HEK293 (cell line): ENCODE data around the gene KIAA1614.

ENCODE experiments used
- CTCF ChIP-seq: fragments of 450-650 bp; formaldehyde crosslinking; IDR thresholded peaks from 2 replicates; pipeline ENCODE4 v1.5.1; 2016; ENCODE audit warnings: missing biosample characterization, missing genetic modification characterization
- PBX3 ChIP-seq: sonication (generic); formaldehyde crosslinking; IDR thresholded peaks from 2 replicates; pipeline ENCODE4 v1.8.1; 2022; ENCODE audit warnings: mild to moderate bottlenecking, moderate library complexity, missing genetic modification reagents
- PRDM1 ChIP-seq: fragments of 450-650 bp; formaldehyde crosslinking; IDR thresholded peaks from 2 replicates; pipeline ENCODE4; 2016; ENCODE audit warnings: missing biosample characterization, missing genetic modification characterization
- SP7 ChIP-seq: fragments of 450-650 bp; formaldehyde crosslinking; IDR thresholded peaks from 2 replicates; pipeline ENCODE4 v1.5.1; 2016; ENCODE audit warnings: missing biosample characterization, missing genetic modification characterization
- TCF7L2 ChIP-seq: IDR thresholded peaks from 2 replicates; pipeline ENCODE4 v1.6.1; 2011; ENCODE audit warnings: low read depth, mild to moderate bottlenecking, inconsistent platforms, low read length, moderate library complexity, borderline replicate concordance
- TSHZ1 ChIP-seq: fragments of 450-650 bp; formaldehyde crosslinking; IDR thresholded peaks from 2 replicates; pipeline ENCODE4 v1.5.1; 2016; ENCODE audit warnings: missing biosample characterization, missing genetic modification characterization, borderline replicate concordance
- ZFP41 ChIP-seq: fragments of 450-650 bp; formaldehyde crosslinking; IDR thresholded peaks from 2 replicates; pipeline ENCODE4 v1.5.1; 2016; ENCODE audit warnings: missing biosample characterization, missing genetic modification characterization, borderline replicate concordance
- ZNF140 ChIP-seq: fragments of 450-650 bp; formaldehyde crosslinking; IDR thresholded peaks from 2 replicates; pipeline ENCODE4 v1.5.1; 2016; ENCODE audit warnings: missing biosample characterization, missing genetic modification characterization
- ZNF239 ChIP-seq: fragments of 450-650 bp; formaldehyde crosslinking; IDR thresholded peaks from 2 replicates; pipeline ENCODE4 v1.5.1; 2016; ENCODE audit warnings: missing biosample characterization, missing genetic modification characterization
- ZNF354C ChIP-seq: fragments of 450-650 bp; formaldehyde crosslinking; IDR thresholded peaks from 2 replicates; pipeline ENCODE4 v1.5.1; 2016; ENCODE audit warnings: missing biosample characterization, missing genetic modification characterization, low read depth, borderline replicate concordance
- ZNF473 ChIP-seq: fragments of 450-650 bp; formaldehyde crosslinking; IDR thresholded peaks from 2 replicates; pipeline ENCODE4 v1.5.1; 2017; ENCODE audit warnings: missing biosample characterization, missing genetic modification characterization
- ZNF48 ChIP-seq: fragments of 450-650 bp; formaldehyde crosslinking; IDR thresholded peaks from 2 replicates; pipeline ENCODE4 v1.5.1; 2016; ENCODE audit warnings: missing biosample characterization, missing genetic modification characterization
- ZNF660 ChIP-seq: fragments of 450-650 bp; IDR thresholded peaks from 2 replicates; pipeline ENCODE4 v1.5.1; 2018; ENCODE audit warnings: missing biosample characterization, mild to moderate bottlenecking, missing genetic modification characterization
- ZNF792 ChIP-seq: fragments of 450-650 bp; formaldehyde crosslinking; IDR thresholded peaks from 2 replicates; pipeline ENCODE4 v1.5.1; 2016; ENCODE audit warnings: missing biosample characterization, missing genetic modification characterization

GRCh38 chr1:180909462-180909976 lies 3.2 kb upstream of the KIAA1614 start:
- TF ChIP-seq CTCF (tag by site-specific recombination) (no peak), PRDM1 (no peak), ZFP41 (tag by site-specific recombination) (no peak), ZNF239 (no peak), PBX3 (CRISPR knock-in tag) (no peak), ZNF660 (tag by site-specific recombination) (no peak), SP7 (tag by site-specific recombination) (no peak), ZNF473 (tag by site-specific recombination) (no peak), ZNF140 (no peak), ZNF48 (no peak), TSHZ1 (tag by site-specific recombination) (no peak), ZNF792 (tag by site-specific recombination) (no peak), TCF7L2 (no peak), ZNF354C (tag by site-specific recombination) (no peak)
